Adrenal gland (tissue), 12 donors: ENCODE results near the gene CSTPP1. TPM values are rescaled to one million over a fixed set of nuclear protein-coding genes. Genes with fewer than 3 reads are reported as not detected.
A peak's percentile ranks its signal among the peaks of the same experiment; 100 is the strongest.

Source experiments
- DNase-seq, 7 donors: peaks; one replicate each; pipeline ENCODE4 v3.0.0-alpha.2; 2019 to 2020
- H3K27ac ChIP-seq, 5 donors: fragments of 200-600 bp; sonication (generic) in 4 of 5; 1 replicate in 3 of 5; 2 replicates in 2 of 5; pipeline versions ENCODE4 v1.5.1 to v1.8.0; 2016 to 2020; ENCODE audit warnings: mild to moderate bottlenecking in 1 of 5
- H3K27me3 ChIP-seq: fragments of 200-600 bp; 2 replicates; pipeline ENCODE4 v1.8.0; 2021
- H3K36me3 ChIP-seq, 2 donors: fragments of 200-600 bp; replicated peaks in 1 of 2; 1 replicate in 1 of 2; 2 replicates in 1 of 2; pipeline versions ENCODE4 v1.5.1 to v1.8.0; 2018 to 2022
- H3K4me1 ChIP-seq, 2 donors: fragments of 200-600 bp; replicated peaks in 1 of 2; 1 replicate in 1 of 2; 2 replicates in 1 of 2; pipeline versions ENCODE4 v1.5.1 to v1.8.0; 2018 to 2021
- H3K4me3 ChIP-seq, 4 donors: fragments of 200-600 bp; sonication (generic) in 3 of 4; one replicate each; pipeline ENCODE4 v1.5.1; 2016 to 2018
- H3K9me3 ChIP-seq, 3 donors: fragments of 200-600 bp; sonication (generic) in 1 of 3; replicated peaks in 1 of 3; 1 replicate in 2 of 3; 2 replicates in 1 of 3; pipeline versions ENCODE4 v1.5.1 to v1.8.0; 2016 to 2021
- POLR2A ChIP-seq, 2 donors: fragments of 450-650 bp; IDR thresholded peaks; one replicate each; pipeline ENCODE4 v1.6.1; 2017; ENCODE audit warnings: antibody characterized with exemption in 2 of 2, mild to moderate bottlenecking in 2 of 2, moderate library complexity in 1 of 2
- WGBS, 4 donors: extraction: QIAGEN DNeasy Blood & Tissue Kit in 2 of 4; methylation state at CpG; one replicate each; pipeline versions ENCODE4 v1.1.5 to v1.1.7; 2013 to 2017; 5-methylcytosine and 5-hydroxymethylcytosine counted together
- intact Hi-C, 2 donors: fragments of 100-400 bp; cut with DNase I; formaldehyde crosslinking; loops; one replicate each; pipeline versions ENCODE4 v1.14.1 to v1.15.0; 2022 to 2023
- polyA plus RNA-seq, 3 donors: library from polyadenylated mRNA; stranded (reverse); fragments of 200-250 nt in 2 of 3; fragments of 350-450 nt in 1 of 3; fragmentation: Illumina TruSeq in 1 of 3; extraction: RNeasy Lipid Tissue Mini Kit (QIAGEN cat#74804) in 1 of 3; gene quantifications; one replicate each; pipeline ENCODE4 v1.2.3, GENCODE V29; 2013 to 2014
- total RNA-seq, 9 donors: library from RNA; depleted of rRNA in 4 of 9; stranded (reverse); fragments of >200 nt in 4 of 9; fragments of 120-200 nt in 1 of 9; fragmentation: NEBNext Ultra II Directional in 1 of 9; extraction: Animal tissue kit (Norgen Biotek cat#: 25700) in 1 of 9; gene quantifications; one replicate each; pipeline versions ENCODE4 v1.1.0 to v1.2.4, GENCODE V29; 2013 to 2023
- TF ChIP-seq, protein P1 (sequence below), 6 experiments: fragments of 450-650 bp in 4 of 6; fragments of 200-600 bp in 2 of 6; sonication (generic) in 1 of 6; IDR thresholded peaks; 1 replicate in 5 of 6; 2 replicates in 1 of 6; pipeline versions ENCODE4 v1.5.1 to v1.8.0; 2016 to 2021; ENCODE audit warnings: antibody characterized with exemption in 6 of 6, mild to moderate bottlenecking in 2 of 6, moderate library complexity in 1 of 6
- donor health status: healthy with polysubstance abuse.
- donor health status: Bipolar disorder and iron deficiency.
- donor health status: DM: yes; HTN: yes; CAD: no.
- donor health status: DM: no; HTN: no; CAD: no.
- donor health status: DM: no; HTN: no; CAD: no.
- donor health status: DM: yes; HTN: yes; CAD: no.

Gene CSTPP1
- total and polyA plus RNA-seq, 12 donors = 17.6 to 63.0 (median 24.4) TPM

DNA sequence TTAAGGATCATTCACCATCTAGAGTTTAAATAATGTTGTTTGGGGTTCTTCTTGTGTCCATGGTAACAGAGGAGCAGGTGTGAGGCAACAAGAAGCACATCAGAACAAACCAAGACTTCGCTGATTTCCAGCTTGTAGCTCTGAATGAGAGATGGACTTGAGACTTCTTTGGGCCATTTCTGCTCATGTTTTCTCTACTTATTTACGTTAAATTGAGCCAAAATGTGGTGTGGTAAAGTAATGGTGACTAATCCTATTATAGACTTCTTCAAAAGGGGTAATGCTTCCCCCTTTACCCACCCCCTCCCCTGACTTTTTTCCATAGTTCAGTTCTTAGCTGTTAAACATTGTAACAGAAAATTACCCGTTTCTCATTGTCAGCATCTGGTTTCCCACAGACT is 65.2 kb downstream of the CSTPP1 start:
- Histone ChIP-seq H3K4me1 (peaks cover 26 to 36% of the 10 kb centered on the region in 2 donors), H3K27me3 (no peaks in the 10 kb centered on the region), H3K27ac (no peak overlapping the region), H3K4me3 (no peak overlapping the region), H3K36me3 (no peaks in the 10 kb centered on the region), H3K9me3 (no peaks in the 10 kb centered on the region)
- WGBS, 4 donors = 77 to 87% (median 81%) methylated on average over 3 of the region's 3 CpGs
- no peak for TF ChIP-seq POLR2A (IDR thresholded peaks at IDR 0.05)
- TF ChIP-seq, protein P1, sequence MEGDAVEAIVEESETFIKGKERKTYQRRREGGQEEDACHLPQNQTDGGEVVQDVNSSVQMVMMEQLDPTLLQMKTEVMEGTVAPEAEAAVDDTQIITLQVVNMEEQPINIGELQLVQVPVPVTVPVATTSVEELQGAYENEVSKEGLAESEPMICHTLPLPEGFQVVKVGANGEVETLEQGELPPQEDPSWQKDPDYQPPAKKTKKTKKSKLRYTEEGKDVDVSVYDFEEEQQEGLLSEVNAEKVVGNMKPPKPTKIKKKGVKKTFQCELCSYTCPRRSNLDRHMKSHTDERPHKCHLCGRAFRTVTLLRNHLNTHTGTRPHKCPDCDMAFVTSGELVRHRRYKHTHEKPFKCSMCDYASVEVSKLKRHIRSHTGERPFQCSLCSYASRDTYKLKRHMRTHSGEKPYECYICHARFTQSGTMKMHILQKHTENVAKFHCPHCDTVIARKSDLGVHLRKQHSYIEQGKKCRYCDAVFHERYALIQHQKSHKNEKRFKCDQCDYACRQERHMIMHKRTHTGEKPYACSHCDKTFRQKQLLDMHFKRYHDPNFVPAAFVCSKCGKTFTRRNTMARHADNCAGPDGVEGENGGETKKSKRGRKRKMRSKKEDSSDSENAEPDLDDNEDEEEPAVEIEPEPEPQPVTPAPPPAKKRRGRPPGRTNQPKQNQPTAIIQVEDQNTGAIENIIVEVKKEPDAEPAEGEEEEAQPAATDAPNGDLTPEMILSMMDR (IDR thresholded peaks at IDR 0.05) = no peak
- no peak for DNase-seq
- intact Hi-C loops = no loop called here

DNA sequence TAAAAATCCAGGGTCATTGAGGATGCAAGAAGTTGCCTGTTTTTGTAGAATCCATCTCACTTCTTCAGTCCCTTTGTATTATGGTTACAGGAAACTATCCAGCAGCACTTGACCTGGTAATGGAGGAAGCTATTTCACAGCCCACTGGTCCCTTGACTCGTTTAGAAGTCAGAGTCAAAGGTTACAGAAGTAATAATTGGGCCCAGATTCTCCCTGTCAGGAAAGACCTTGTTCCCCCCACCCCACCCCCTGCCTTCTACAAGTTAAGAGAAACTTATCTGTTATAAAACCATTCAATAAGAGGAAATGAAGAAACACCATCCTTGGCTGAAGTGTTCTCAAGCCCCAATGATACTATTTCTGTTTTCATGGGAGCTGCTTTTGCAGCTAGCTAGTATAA is 65.8 kb downstream of the CSTPP1 start:
- intact Hi-C loops = no loop called here
- peak overlapping the region in 2 of 5 donors; percentile 57 to 78 for H3K27ac ChIP-seq
- DNase-seq = no peak
- no peaks in the 10 kb centered on the region for H3K9me3 ChIP-seq
- H3K4me3 ChIP-seq = no peak overlapping the region
- 30 to 50% (median 45%) methylated on average over 1 of the region's 1 CpG for WGBS, 4 donors
- H3K4me1 ChIP-seq = peaks cover 26 to 36% of the 10 kb centered on the region in 2 donors
- no peaks in the 10 kb centered on the region for H3K36me3 ChIP-seq
- TF ChIP-seq POLR2A (IDR thresholded peaks at IDR 0.05) = no peak
- TF ChIP-seq, protein P1 (IDR thresholded peaks at IDR 0.05) = no peak
- H3K27me3 ChIP-seq = no peaks in the 10 kb centered on the region

DNA sequence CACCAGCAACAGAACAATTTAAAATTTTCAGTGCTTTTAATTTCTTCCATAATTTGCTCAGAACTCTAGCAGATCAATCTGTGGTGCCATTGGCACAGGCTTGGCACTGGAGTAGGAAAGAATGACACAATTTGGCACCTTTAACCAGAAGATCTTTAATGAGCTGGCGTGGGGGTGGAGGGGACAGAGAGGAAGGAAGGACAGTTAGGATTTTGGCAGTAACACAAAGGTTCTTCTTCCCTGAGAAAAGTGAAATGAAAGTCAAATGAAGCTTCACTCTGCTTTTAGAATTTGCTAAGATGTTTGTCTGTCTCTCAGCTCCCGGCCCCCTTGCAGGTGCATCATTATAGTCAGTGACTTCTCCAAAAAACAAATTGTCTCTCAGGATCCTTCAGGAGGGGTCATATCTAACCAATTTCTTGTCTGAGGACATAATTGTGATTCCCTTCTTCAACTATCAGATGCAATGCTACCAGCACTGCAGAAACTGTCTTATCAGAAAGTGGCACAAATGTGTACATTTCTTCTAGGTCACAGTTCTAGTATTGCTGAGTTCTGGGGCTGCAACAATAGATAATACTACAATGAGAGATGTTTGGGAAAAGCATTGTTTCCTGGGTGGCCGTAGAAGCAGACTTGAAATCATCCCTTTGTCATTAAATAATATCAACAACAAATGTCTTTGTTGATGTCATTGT is 66.8 kb downstream of the CSTPP1 start:
- Histone ChIP-seq H3K9me3 (no peaks in the 10 kb centered on the region), H3K4me1 (peaks cover 26 to 36% of the 10 kb centered on the region in 2 donors), H3K36me3 (no peaks in the 10 kb centered on the region), H3K27me3 (no peaks in the 10 kb centered on the region), H3K4me3 (no peak overlapping the region), H3K27ac (peak overlapping the region in 3 of 5 donors; percentile 35 to 78 (median 57))
- peak; percentile 73 to 90 (median 87) for DNase-seq
- TF ChIP-seq, protein P1 (IDR thresholded peaks at IDR 0.05) = no peak
- no peak for TF ChIP-seq POLR2A (IDR thresholded peaks at IDR 0.05)
- intact Hi-C loops = no loop called here
- WGBS, 4 donors = 38 to 53% (median 45%) methylated on average over 3 of the region's 3 CpGs

DNA sequence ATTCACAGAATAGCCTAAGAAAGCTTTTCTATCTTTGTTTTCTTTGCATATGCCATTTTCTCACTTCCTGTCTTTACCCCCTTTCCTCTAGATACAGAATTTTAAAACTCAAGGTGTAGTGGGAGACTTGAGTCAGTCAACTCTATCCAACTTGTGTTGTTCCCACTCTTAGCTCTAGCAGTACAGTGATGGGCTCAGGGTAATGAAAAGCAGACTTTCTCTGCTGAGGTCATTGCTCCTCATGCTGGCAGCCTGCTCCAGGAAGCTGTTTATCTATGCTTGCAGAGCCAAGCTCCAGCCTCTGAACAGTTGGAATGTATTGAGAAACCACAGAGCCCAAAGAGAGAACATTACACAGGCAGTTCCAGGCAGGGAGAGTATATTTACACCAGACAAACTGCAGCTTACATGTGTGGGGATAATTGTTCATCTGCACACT is 68.1 kb downstream of the CSTPP1 start:
- H3K4me1 ChIP-seq = peaks cover 26 to 36% of the 10 kb centered on the region in 2 donors
- peak overlapping the region in 3 of 5 donors; percentile 33 to 55 (median 43) for H3K27ac ChIP-seq
- H3K9me3 ChIP-seq = no peaks in the 10 kb centered on the region
- intact Hi-C loops = no loop called here
- no peak overlapping the region for H3K4me3 ChIP-seq
- peak; percentile 65 to 94 (median 88) for DNase-seq
- TF ChIP-seq POLR2A (IDR thresholded peaks at IDR 0.05) = peak in 1 of 2 donors; percentile 45
- TF ChIP-seq, protein P1 (IDR thresholded peaks at IDR 0.05) = no peak
- H3K36me3 ChIP-seq = no peaks in the 10 kb centered on the region
- H3K27me3 ChIP-seq = no peaks in the 10 kb centered on the region
